Neuronal stem cell (in vitro differentiated cells): ENCODE measurements around the gene H2AZ2.
"Not testable (repeated sequence)": the region's sequence is repeated elsewhere in the genome, so short reads cannot be mapped to it uniquely, and the experiment has no call there.

Experiments used
- DNase-seq: peaks from one replicate; pipeline ENCODE4 v3.0.0-alpha.2; 2013; ENCODE audit warnings: low spot score
- H2AFZ ChIP-seq: one replicate; pipeline ENCODE4 v1.6.1; 2013; ENCODE audit warnings: mild to moderate bottlenecking, low read length, inconsistent platforms
- H2AK5ac ChIP-seq: 2 replicates; pipeline ENCODE4 v1.6.1; 2013; ENCODE audit warnings: low read depth, mild to moderate bottlenecking, inconsistent platforms, low read length, moderate library complexity, mixed read lengths
- H2BK120ac ChIP-seq: 2 replicates; pipeline ENCODE4 v1.6.1; 2013; ENCODE audit warnings: low read depth, mild to moderate bottlenecking, inconsistent platforms, low read length, moderate library complexity, mixed read lengths
- H2BK12ac ChIP-seq: one replicate; pipeline ENCODE4 v1.6.1; 2013; ENCODE audit warnings: low read length, inconsistent platforms
- H2BK15ac ChIP-seq: 2 replicates; pipeline ENCODE4 v1.6.1; 2013; ENCODE audit warnings: mild to moderate bottlenecking, low read length, inconsistent platforms, mixed read lengths
- H2BK5ac ChIP-seq: one replicate; pipeline ENCODE4 v1.6.1; 2013; ENCODE audit warnings: inconsistent platforms, mild to moderate bottlenecking, low read length, moderate library complexity
- H3K14ac ChIP-seq: one replicate; pipeline ENCODE4 v1.6.1; 2013; ENCODE audit warnings: low read length, inconsistent platforms
- H3K18ac ChIP-seq: 2 replicates; pipeline ENCODE4 v1.6.1; 2013; ENCODE audit warnings: low read length, inconsistent platforms
- H3K23ac ChIP-seq: 2 replicates; pipeline ENCODE4 v1.6.1; 2013; ENCODE audit warnings: low read depth, mild to moderate bottlenecking, mixed read lengths, low read length, inconsistent platforms; ENCODE audit not compliant: poor library complexity
- H3K27ac ChIP-seq: replicated peaks from 3 replicates; pipeline ENCODE4 v1.5.1; 2013; ENCODE audit warnings: low read length, inconsistent platforms
- H3K27me3 ChIP-seq, 3 experiments: 2 replicates each; pipeline ENCODE4 v1.6.1; 2013; ENCODE audit warnings: low read length in 3 of 3, mild to moderate bottlenecking in 2 of 3, inconsistent platforms in 1 of 3, low read depth in 1 of 3, mixed read lengths in 1 of 3, moderate library complexity in 1 of 3; ENCODE audit not compliant: control insufficient read depth in 3 of 3, insufficient read depth in 3 of 3
- H3K36me3 ChIP-seq, 2 donors: replicated peaks in 1 of 2; 2 replicates each; pipeline ENCODE4 v1.6.1; 2013; ENCODE audit warnings: low read length in 2 of 2; ENCODE audit not compliant: control insufficient read depth in 2 of 2, insufficient read depth in 2 of 2
- H3K4ac ChIP-seq: 2 replicates; pipeline ENCODE4 v1.6.1; 2013; ENCODE audit warnings: inconsistent platforms, mild to moderate bottlenecking, low read length, moderate library complexity
- H3K4me1 ChIP-seq, 2 donors: 1 replicate in 1 of 2; 2 replicates in 1 of 2; pipeline ENCODE4 v1.6.1; 2013; ENCODE audit warnings: low read length in 2 of 2, low read depth in 1 of 2; ENCODE audit not compliant: control insufficient read depth in 2 of 2, insufficient read depth in 1 of 2
- H3K4me2 ChIP-seq: one replicate; pipeline ENCODE4 v1.6.1; 2013; ENCODE audit warnings: mild to moderate bottlenecking, low read length, inconsistent platforms; ENCODE audit not compliant: insufficient read depth, poor library complexity, severe bottlenecking
- H3K4me3 ChIP-seq, 2 donors: 2 replicates each; pipeline ENCODE4 v1.5.1; 2013; ENCODE audit warnings: low read length in 2 of 2, mild to moderate bottlenecking in 2 of 2, inconsistent platforms in 1 of 2, moderate library complexity in 1 of 2
- H3K79me1 ChIP-seq: one replicate; pipeline ENCODE4 v1.6.1; 2013; ENCODE audit warnings: low read depth, mild to moderate bottlenecking, inconsistent platforms, low read length, moderate library complexity
- H3K9ac ChIP-seq: one replicate; pipeline ENCODE4 v1.6.1; 2013; ENCODE audit warnings: mild to moderate bottlenecking, low read depth, low read length, inconsistent platforms; ENCODE audit not compliant: poor library complexity
- H3K9me3 ChIP-seq, 2 donors: replicated peaks in 1 of 2; 2 replicates each; pipeline versions ENCODE3 to v1.6.1; 2013; ENCODE audit warnings: low read length in 2 of 2, mild to moderate bottlenecking in 2 of 2, inconsistent platforms in 1 of 2, low read depth in 1 of 2, mixed read lengths in 1 of 2, moderate library complexity in 1 of 2; ENCODE audit not compliant: control insufficient read depth in 2 of 2, insufficient read depth in 1 of 2
- H4K8ac ChIP-seq: one replicate; pipeline ENCODE4 v1.6.1; 2013; ENCODE audit warnings: low read depth, mild to moderate bottlenecking, inconsistent platforms, low read length, moderate library complexity
- H4K91ac ChIP-seq: one replicate; pipeline ENCODE4 v1.6.1; 2013; ENCODE audit warnings: low read length, low read depth, mild to moderate bottlenecking, inconsistent platforms; ENCODE audit not compliant: poor library complexity
- WGBS, 2 donors: extraction: QIAGEN DNeasy Blood & Tissue Kit; methylation state at CpG; one replicate each; pipeline ENCODE4 v1.1.7; 2013; ENCODE audit warnings: missing lambda C conversion rate in 2 of 2, mixed read lengths in 1 of 2; ENCODE audit not compliant: insufficient read length in 2 of 2, insufficient replicate concordance in 1 of 2; ENCODE audit errors: extremely low coverage in 2 of 2; 5-methylcytosine and 5-hydroxymethylcytosine counted together

H2AZ2 gene

GRCh38 chr7:44808914-44809393 is 38.9 kb downstream of the H2AZ2 start:
- H3K4me3 ChIP-seq = no peak overlapping the region
- H3K4me2 ChIP-seq = no peak overlapping the region
- no peak overlapping the region for H2BK120ac ChIP-seq
- DNase-seq = no peak
- H3K9me3 ChIP-seq = no peaks in the 10 kb centered on the region
- no peak overlapping the region for H2BK15ac ChIP-seq
- no peak overlapping the region for H4K8ac ChIP-seq
- H2AK5ac ChIP-seq = no peak overlapping the region
- WGBS, 2 donors = no CpG with 5 or more reads among the region's 4 CpGs
- no peak overlapping the region for H3K9ac ChIP-seq
- no peak overlapping the region for H4K91ac ChIP-seq
- no peaks in the 10 kb centered on the region for H3K4me1 ChIP-seq
- H2BK5ac ChIP-seq = no peak overlapping the region
- peaks cover 4 to 11% of the 10 kb centered on the region in 2 donors for H3K36me3 ChIP-seq
- H3K14ac ChIP-seq = no peak overlapping the region
- no peak overlapping the region for H3K27ac ChIP-seq
- H3K23ac ChIP-seq = no peak overlapping the region
- no peak overlapping the region for H3K4ac ChIP-seq
- H3K18ac ChIP-seq = no peak overlapping the region
- no peak overlapping the region for H2BK12ac ChIP-seq
- no peaks in the 10 kb centered on the region for H3K27me3 ChIP-seq
- H2AFZ ChIP-seq = no peak overlapping the region
- H3K79me1 ChIP-seq = no peaks in the 10 kb centered on the region

- H3K79me1 ChIP-seq = no peaks in the 10 kb centered on the region
- H2BK15ac ChIP-seq = no peak overlapping the region
- no peak overlapping the region for H4K8ac ChIP-seq
- no peak overlapping the region for H3K23ac ChIP-seq
- no peak overlapping the region for H2AFZ ChIP-seq
- H4K91ac ChIP-seq = no peak overlapping the region
- no peak overlapping the region for H3K14ac ChIP-seq
- no peaks in the 10 kb centered on the region for H3K9me3 ChIP-seq
- H3K4ac ChIP-seq = no peak overlapping the region
- H3K27me3 ChIP-seq = no peaks in the 10 kb centered on the region
- no peak overlapping the region for H3K4me2 ChIP-seq
- no peak for DNase-seq
- no peak overlapping the region for H2BK120ac ChIP-seq
- H2BK12ac ChIP-seq = no peak overlapping the region
- no peak overlapping the region for H3K18ac ChIP-seq
- H3K4me3 ChIP-seq = no peak overlapping the region
- WGBS, 2 donors = no CpG with 5 or more reads among the region's 5 CpGs
- no peak overlapping the region for H3K27ac ChIP-seq
- no peak overlapping the region for H2AK5ac ChIP-seq
- no peaks in the 10 kb centered on the region for H3K4me1 ChIP-seq
- H3K36me3 ChIP-seq = peaks cover 18 to 40% of the 10 kb centered on the region in 2 donors
- no peak overlapping the region for H2BK5ac ChIP-seq
- H3K9ac ChIP-seq = no peak overlapping the region
Observed at GRCh38 chr7:44805950-44806349, 41.9 kb downstream of the H2AZ2 start.

GRCh38 chr7:44803828-44804519 is 43.9 kb downstream of the H2AZ2 start:
- not testable (repeated sequence) for H3K23ac ChIP-seq, H3K14ac ChIP-seq, DNase-seq, H3K4ac ChIP-seq, H4K8ac ChIP-seq, H3K27me3 ChIP-seq, H2BK120ac ChIP-seq, H2BK5ac ChIP-seq, H3K4me3 ChIP-seq, H3K18ac ChIP-seq, H2BK12ac ChIP-seq, H4K91ac ChIP-seq, H3K9ac ChIP-seq, H3K4me2 ChIP-seq, H3K27ac ChIP-seq, H3K4me1 ChIP-seq, H3K9me3 ChIP-seq, H3K79me1 ChIP-seq, H2AFZ ChIP-seq, H2AK5ac ChIP-seq, H2BK15ac ChIP-seq
- peaks cover 30 to 59% of the 10 kb centered on the region in 2 donors for H3K36me3 ChIP-seq
- no CpG with 5 or more reads among the region's 10 CpGs for WGBS, 2 donors

GRCh38 chr7:44802418-44803025 is 45.4 kb downstream of the H2AZ2 start:
- no peak overlapping the region for H3K14ac ChIP-seq
- no CpG with 5 or more reads among the region's 5 CpGs for WGBS, 2 donors
- no peak overlapping the region for H4K91ac ChIP-seq
- no peaks in the 10 kb centered on the region for H3K9me3 ChIP-seq
- no peak overlapping the region for H3K27ac ChIP-seq
- no peak overlapping the region for H3K4ac ChIP-seq
- H4K8ac ChIP-seq = no peak overlapping the region
- no peak overlapping the region for H3K18ac ChIP-seq
- no peak overlapping the region for H2BK12ac ChIP-seq
- H3K4me2 ChIP-seq = no peak overlapping the region
- no peak overlapping the region for H3K9ac ChIP-seq
- peaks cover 37 to 73% of the 10 kb centered on the region in 2 donors for H3K36me3 ChIP-seq
- H3K27me3 ChIP-seq = no peaks in the 10 kb centered on the region
- no peak overlapping the region for H2BK120ac ChIP-seq
- H3K4me3 ChIP-seq = no peak overlapping the region
- H3K4me1 ChIP-seq = peaks cover 6 to 7% of the 10 kb centered on the region in 2 donors
- H2BK5ac ChIP-seq = no peak overlapping the region
- H2AK5ac ChIP-seq = no peak overlapping the region
- no peak overlapping the region for H2BK15ac ChIP-seq
- no peak overlapping the region for H2AFZ ChIP-seq
- no peak overlapping the region for H3K23ac ChIP-seq
- peaks cover 4% of the 10 kb centered on the region for H3K79me1 ChIP-seq
- DNase-seq = no peak
